Measurements from ENCODE around the gene IL31.

The IL31 gene

GRCh38 chr12:122168492-122168891, 5.5 kb downstream of the IL31 start:
- Histone ChIP-seq H3K9ac (ENCODE audit: low read length) (no peak overlapping the region), H3K18ac (ENCODE audit: low read length) (no peak overlapping the region), H4K8ac (ENCODE audit: low read depth, low read length) (no peak overlapping the region), H3K79me1 (ENCODE audit: low read length) (no peaks in the 10 kb centered on the region), H2BK120ac (ENCODE audit: low read depth, low read length) (no peak overlapping the region), H3K4ac (ENCODE audit: low read depth, low read length) (no peak overlapping the region), H3K23ac (ENCODE audit: low read length) (no peak overlapping the region), H3K27ac (ENCODE audit: low read depth, low read length) (no peak overlapping the region), H4K5ac (ENCODE audit: low read length) (no peak overlapping the region), H3K4me2 (ENCODE audit: low read length) (no peak overlapping the region), H2BK15ac (replicated peaks; ENCODE audit: low read depth) (no peak overlapping the region), H2AK5ac (ENCODE audit: low read length) (no peak overlapping the region), H3K36me3 (ENCODE audit: control insufficient read depth, insufficient read depth, low read length) (no peaks in the 10 kb centered on the region), H3K4me3 (ENCODE audit: low read length) (no peak overlapping the region), H3K79me2 (ENCODE audit: control insufficient read depth, insufficient read depth, low read length) (no peaks in the 10 kb centered on the region), H2BK5ac (ENCODE audit: low read length) (no peak overlapping the region), H3K27me3 (ENCODE audit: insufficient read depth, low read length, poor library complexity) (no peaks in the 10 kb centered on the region), H3K56ac (ENCODE audit: low read length) (no peak overlapping the region), H3K4me1 (ENCODE audit: control insufficient read depth, low read depth, low read length) (no peaks in the 10 kb centered on the region)
- WGBS (ENCODE audit: extremely low coverage, insufficient coverage, low lambda C conversion rate), result 100% methylated on average over 2 of the region's 3 CpGs
- DNase-seq, result no peak

- Histone ChIP-seq H3K4me2 (ENCODE audit: low read length) (no peak overlapping the region), H3K4me1 (ENCODE audit: control insufficient read depth, low read depth, low read length) (no peaks in the 10 kb centered on the region), H2AK5ac (ENCODE audit: low read length) (no peak overlapping the region), H2BK5ac (ENCODE audit: low read length) (no peak overlapping the region), H3K79me2 (ENCODE audit: control insufficient read depth, insufficient read depth, low read length) (no peaks in the 10 kb centered on the region), H3K4me3 (ENCODE audit: low read length) (no peak overlapping the region), H3K79me1 (ENCODE audit: low read length) (no peaks in the 10 kb centered on the region), H3K56ac (ENCODE audit: low read length) (no peak overlapping the region), H2BK120ac (ENCODE audit: low read depth, low read length) (no peak overlapping the region), H2BK15ac (replicated peaks; ENCODE audit: low read depth) (no peak overlapping the region), H4K8ac (ENCODE audit: low read depth, low read length) (no peak overlapping the region), H3K27me3 (ENCODE audit: insufficient read depth, low read length, poor library complexity) (no peaks in the 10 kb centered on the region), H3K4ac (ENCODE audit: low read depth, low read length) (no peak overlapping the region), H3K23ac (ENCODE audit: low read length) (no peak overlapping the region), H3K27ac (ENCODE audit: low read depth, low read length) (no peak overlapping the region), H4K5ac (ENCODE audit: low read length) (no peak overlapping the region), H3K9ac (ENCODE audit: low read length) (no peak overlapping the region), H3K18ac (ENCODE audit: low read length) (no peak overlapping the region), H3K36me3 (ENCODE audit: control insufficient read depth, insufficient read depth, low read length) (no peaks in the 10 kb centered on the region)
- no peak for DNase-seq
- no CpG with 5 or more reads among the region's 10 CpGs for WGBS (ENCODE audit: extremely low coverage, insufficient coverage, low lambda C conversion rate)
Observed at GRCh38 chr12:122167356-122167925, 6.6 kb downstream of the IL31 start.

GRCh38 chr12:122166422-122167349, 7.3 kb downstream of the IL31 start:
- Histone ChIP-seq H3K4me2 (ENCODE audit: low read length) (no peak overlapping the region), H3K4me1 (ENCODE audit: control insufficient read depth, low read depth, low read length) (no peaks in the 10 kb centered on the region), H3K9ac (ENCODE audit: low read length) (no peak overlapping the region), H2BK120ac (ENCODE audit: low read depth, low read length) (no peak overlapping the region), H2BK5ac (ENCODE audit: low read length) (no peak overlapping the region), H3K36me3 (ENCODE audit: control insufficient read depth, insufficient read depth, low read length) (no peaks in the 10 kb centered on the region), H3K56ac (ENCODE audit: low read length) (no peak overlapping the region), H2AK5ac (ENCODE audit: low read length) (no peak overlapping the region), H3K79me1 (ENCODE audit: low read length) (no peaks in the 10 kb centered on the region), H3K18ac (ENCODE audit: low read length) (no peak overlapping the region), H3K27ac (ENCODE audit: low read depth, low read length) (no peak overlapping the region), H4K8ac (ENCODE audit: low read depth, low read length) (no peak overlapping the region), H3K4ac (ENCODE audit: low read depth, low read length) (no peak overlapping the region), H4K5ac (ENCODE audit: low read length) (no peak overlapping the region), H3K79me2 (ENCODE audit: control insufficient read depth, insufficient read depth, low read length) (no peaks in the 10 kb centered on the region), H3K27me3 (ENCODE audit: insufficient read depth, low read length, poor library complexity) (no peaks in the 10 kb centered on the region), H3K23ac (ENCODE audit: low read length) (no peak overlapping the region), H2BK15ac (replicated peaks; ENCODE audit: low read depth) (no peak overlapping the region), H3K4me3 (ENCODE audit: low read length) (no peak overlapping the region)
- no peak for DNase-seq
- no CpG with 5 or more reads among the region's 22 CpGs for whole genome bisulfite sequencing (ENCODE audit: extremely low coverage, insufficient coverage, low lambda C conversion rate)

- H3K79me1 ChIP-seq (ENCODE audit: low read length), result no peaks in the 10 kb centered on the region
- no peak overlapping the region for H2AK5ac ChIP-seq (ENCODE audit: low read length)
- no peak for DNase-seq
- H4K8ac ChIP-seq (ENCODE audit: low read depth, low read length), result no peak overlapping the region
- H3K23ac ChIP-seq (ENCODE audit: low read length), result no peak overlapping the region
- no peak overlapping the region for H3K9ac ChIP-seq (ENCODE audit: low read length)
- no peak overlapping the region for H3K4me3 ChIP-seq (ENCODE audit: low read length)
- H3K4me1 ChIP-seq (ENCODE audit: control insufficient read depth, low read depth, low read length), result no peaks in the 10 kb centered on the region
- no peak overlapping the region for H3K4me2 ChIP-seq (ENCODE audit: low read length)
- H3K36me3 ChIP-seq (ENCODE audit: control insufficient read depth, insufficient read depth, low read length), result no peaks in the 10 kb centered on the region
- no peak overlapping the region for H3K56ac ChIP-seq (ENCODE audit: low read length)
- WGBS (ENCODE audit: extremely low coverage, insufficient coverage, low lambda C conversion rate), result no CpG with 5 or more reads among the region's 3 CpGs
- H2BK15ac ChIP-seq (replicated peaks; ENCODE audit: low read depth), result no peak overlapping the region
- H2BK120ac ChIP-seq (ENCODE audit: low read depth, low read length), result no peak overlapping the region
- H3K79me2 ChIP-seq (ENCODE audit: control insufficient read depth, insufficient read depth, low read length), result no peaks in the 10 kb centered on the region
- no peaks in the 10 kb centered on the region for H3K27me3 ChIP-seq (ENCODE audit: insufficient read depth, low read length, poor library complexity)
- H4K5ac ChIP-seq (ENCODE audit: low read length), result no peak overlapping the region
- H3K4ac ChIP-seq (ENCODE audit: low read depth, low read length), result no peak overlapping the region
- H3K27ac ChIP-seq (ENCODE audit: low read depth, low read length), result no peak overlapping the region
- H2BK5ac ChIP-seq (ENCODE audit: low read length), result no peak overlapping the region
- H3K18ac ChIP-seq (ENCODE audit: low read length), result no peak overlapping the region
Observed at GRCh38 chr12:122162976-122163375, 11.0 kb downstream of the IL31 start.

- no peaks in the 10 kb centered on the region for H3K27me3 ChIP-seq (ENCODE audit: insufficient read depth, low read length, poor library complexity)
- DNase-seq, result no peak
- no peak overlapping the region for H4K5ac ChIP-seq (ENCODE audit: low read length)
- no peaks in the 10 kb centered on the region for H3K4me1 ChIP-seq (ENCODE audit: control insufficient read depth, low read depth, low read length)
- no peak overlapping the region for H4K8ac ChIP-seq (ENCODE audit: low read depth, low read length)
- no peak overlapping the region for H3K18ac ChIP-seq (ENCODE audit: low read length)
- no peaks in the 10 kb centered on the region for H3K79me1 ChIP-seq (ENCODE audit: low read length)
- no CpG with 5 or more reads among the region's 8 CpGs for WGBS (ENCODE audit: extremely low coverage, insufficient coverage, low lambda C conversion rate)
- H3K23ac ChIP-seq (ENCODE audit: low read length), result no peak overlapping the region
- no peak overlapping the region for H3K56ac ChIP-seq (ENCODE audit: low read length)
- no peak overlapping the region for H3K4me3 ChIP-seq (ENCODE audit: low read length)
- no peak overlapping the region for H2BK15ac ChIP-seq (replicated peaks; ENCODE audit: low read depth)
- H3K27ac ChIP-seq (ENCODE audit: low read depth, low read length), result no peak overlapping the region
- no peak overlapping the region for H3K9ac ChIP-seq (ENCODE audit: low read length)
- no peak overlapping the region for H2BK5ac ChIP-seq (ENCODE audit: low read length)
- no peak overlapping the region for H2AK5ac ChIP-seq (ENCODE audit: low read length)
- H3K79me2 ChIP-seq (ENCODE audit: control insufficient read depth, insufficient read depth, low read length), result no peaks in the 10 kb centered on the region
- H3K4ac ChIP-seq (ENCODE audit: low read depth, low read length), result no peak overlapping the region
- no peaks in the 10 kb centered on the region for H3K36me3 ChIP-seq (ENCODE audit: control insufficient read depth, insufficient read depth, low read length)
- H2BK120ac ChIP-seq (ENCODE audit: low read depth, low read length), result no peak overlapping the region
- no peak overlapping the region for H3K4me2 ChIP-seq (ENCODE audit: low read length)
Observed at GRCh38 chr12:122161682-122162081, 12.3 kb downstream of the IL31 start.

Data from mesendoderm (in vitro differentiated cells).